NCI-H146 treated with DMSO at 0.1 percent for 48 hours (cell line): Measurements from ENCODE around the gene CCNY.
"Not testable (repeated sequence)": the region's sequence is repeated elsewhere in the genome, so short reads cannot be mapped to it uniquely, and the experiment has no call there.

Experiments used
- DNase-seq: peaks from one replicate; lab custom pipeline; 2025; ENCODE audit not compliant: unreplicated experiment; lab: John Stamatoyannopoulos, UW

CCNY gene

DNA sequence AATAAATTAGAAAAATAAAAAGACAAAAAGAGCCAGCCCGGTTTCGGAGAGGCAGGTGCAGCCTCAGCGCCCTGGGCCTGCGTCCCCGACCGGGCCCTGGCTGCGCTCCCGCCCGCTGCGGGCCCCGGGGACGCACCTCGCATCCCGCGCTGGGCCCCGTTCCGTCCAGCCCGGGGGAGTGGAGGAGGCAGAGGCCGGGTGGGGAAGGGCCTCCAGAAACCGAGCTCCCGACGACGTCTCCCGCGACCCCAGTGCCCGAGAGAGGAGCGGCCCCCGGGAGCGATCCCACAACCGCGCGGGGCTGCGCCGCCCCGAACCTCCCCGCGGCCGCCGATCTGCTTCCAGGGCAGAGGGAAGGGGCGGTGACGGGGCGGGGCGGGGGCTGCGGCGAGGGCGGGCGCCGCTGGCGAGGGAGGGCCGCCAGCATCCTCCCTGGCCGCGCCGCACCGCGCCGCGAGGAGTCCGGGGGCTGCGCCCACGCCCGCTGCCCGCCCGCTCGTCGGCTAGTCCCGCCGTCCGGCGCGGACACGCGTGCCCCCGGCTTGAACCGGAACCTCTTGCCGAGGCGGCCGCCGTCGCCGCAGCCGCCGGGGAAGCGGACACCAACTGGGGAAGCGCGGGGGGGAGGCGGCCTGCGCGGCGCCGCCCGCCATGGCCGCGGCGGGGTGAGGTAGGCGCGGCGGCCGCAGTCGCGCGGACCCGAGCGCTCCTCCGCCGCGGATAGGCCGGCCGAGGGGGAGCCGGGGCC lies at the start of gene CCNY:
TSS of gene CCNY (plus strand) at position 426 of the 748 bp plus-strand sequence. CDS start 545 bp downstream, outside the sequence.
- DNase-seq: peak; percentile 11

DNA sequence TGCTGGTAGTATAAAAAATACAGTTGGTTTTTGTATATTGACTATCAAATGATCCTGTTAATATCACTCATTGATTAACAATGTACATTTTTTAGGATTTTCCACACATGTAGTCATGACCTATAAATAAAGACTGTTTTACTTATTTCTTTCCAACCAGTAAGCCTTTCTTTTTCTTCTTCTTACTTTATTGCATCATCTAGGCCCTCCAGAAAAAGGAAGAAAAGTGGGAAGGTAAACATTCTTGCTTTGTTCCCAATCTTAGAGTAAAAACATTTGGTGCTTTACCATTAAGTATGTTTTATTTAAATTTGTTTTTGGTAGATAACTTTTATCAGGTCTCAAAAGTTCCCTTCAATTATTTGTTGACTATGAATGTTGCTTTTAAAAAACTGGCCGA lies 47.1 kb upstream of the CCNY start:
- DNase-seq: no peak

DNA sequence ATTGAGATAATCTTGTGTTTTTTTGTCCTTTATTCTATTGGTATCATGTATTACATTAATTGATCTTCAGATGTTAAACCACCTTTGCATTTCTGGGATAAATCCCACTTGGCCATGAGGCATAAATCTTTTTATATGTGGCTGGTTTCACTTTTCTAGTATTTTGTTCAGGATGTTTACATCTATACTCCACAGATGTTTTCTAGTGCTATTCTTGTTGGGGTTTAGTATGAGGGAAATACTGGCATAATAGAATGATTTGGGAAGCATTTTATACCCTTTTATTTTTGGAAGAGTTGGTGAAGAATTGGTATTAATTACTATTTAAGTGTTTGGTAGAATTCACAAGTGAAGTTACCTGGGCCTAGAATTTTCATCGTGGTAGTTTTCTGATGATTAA lies 41.8 kb upstream of the CCNY start:
- DNase-seq: no peak

DNA sequence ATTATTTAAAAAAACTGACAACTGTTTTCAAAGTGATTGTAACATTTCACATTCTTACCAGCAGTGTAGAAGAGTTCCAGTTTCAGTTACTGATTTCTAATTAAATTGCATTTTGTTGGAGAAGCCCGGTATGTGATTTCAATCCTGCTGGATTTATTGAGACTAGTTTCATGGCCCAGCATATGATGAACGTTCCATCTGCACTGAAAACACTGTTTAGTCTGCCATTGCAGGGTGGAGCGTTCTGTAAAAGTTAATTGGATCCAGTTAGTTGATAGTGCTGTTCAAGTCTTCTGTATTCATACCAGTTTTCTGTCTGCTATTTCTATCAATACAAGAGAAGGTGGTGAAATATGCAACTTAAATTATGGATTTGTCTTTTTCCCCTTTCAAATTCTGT lies 37.3 kb upstream of the CCNY start:
- DNase-seq: no peak

DNA sequence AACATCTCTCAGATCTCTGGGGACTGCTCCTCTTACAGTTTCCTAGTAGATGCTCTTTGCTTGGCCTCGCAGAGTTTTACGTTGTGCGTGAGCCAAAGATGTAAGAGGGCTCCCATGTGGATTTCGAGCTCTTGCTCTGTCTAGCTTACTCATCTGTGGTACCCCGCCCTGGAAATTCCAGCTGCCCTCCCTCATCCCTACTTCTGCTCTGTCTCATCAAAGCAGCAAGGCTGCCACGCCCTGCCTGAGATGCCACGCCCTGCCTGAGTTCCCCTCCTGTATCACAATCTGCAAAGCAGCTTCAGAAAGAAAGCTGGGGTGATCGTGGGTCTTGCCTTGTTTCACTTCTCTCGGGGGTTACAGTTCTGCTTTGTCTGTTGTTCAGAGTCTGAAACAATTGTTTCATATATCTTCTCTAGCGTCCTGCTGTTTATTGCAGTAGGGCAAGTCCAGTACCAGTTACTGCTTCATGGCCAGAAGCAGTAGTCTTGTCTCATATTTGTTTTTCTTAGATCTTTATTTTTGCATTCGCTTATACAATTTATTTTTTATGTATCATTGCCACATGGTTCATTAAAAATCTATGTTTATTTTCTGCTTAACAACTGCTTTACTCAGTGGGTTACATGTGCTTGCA lies 36.1 kb upstream of the CCNY start:
- no peak for DNase-seq

DNA sequence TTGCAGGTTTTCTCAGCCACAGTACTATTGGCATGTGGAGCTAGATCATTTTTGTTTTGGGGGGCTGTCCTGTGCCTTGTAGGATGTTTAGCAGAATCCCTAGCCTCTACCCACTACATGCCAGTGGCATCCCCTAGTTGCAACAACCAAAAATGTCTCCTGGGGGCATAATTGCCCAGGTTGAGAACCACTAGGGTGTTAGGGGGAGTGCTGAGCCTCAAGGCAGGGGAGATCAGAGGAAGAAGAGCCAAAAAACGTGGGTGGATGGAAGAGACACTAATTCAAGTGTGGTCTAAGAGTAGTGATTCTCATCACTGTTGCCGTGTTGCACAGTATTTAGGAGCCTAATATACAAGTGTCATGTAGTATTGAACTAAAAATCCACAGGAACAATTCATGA lies 31.7 kb upstream of the CCNY start:
- DNase-seq: no peak

DNA sequence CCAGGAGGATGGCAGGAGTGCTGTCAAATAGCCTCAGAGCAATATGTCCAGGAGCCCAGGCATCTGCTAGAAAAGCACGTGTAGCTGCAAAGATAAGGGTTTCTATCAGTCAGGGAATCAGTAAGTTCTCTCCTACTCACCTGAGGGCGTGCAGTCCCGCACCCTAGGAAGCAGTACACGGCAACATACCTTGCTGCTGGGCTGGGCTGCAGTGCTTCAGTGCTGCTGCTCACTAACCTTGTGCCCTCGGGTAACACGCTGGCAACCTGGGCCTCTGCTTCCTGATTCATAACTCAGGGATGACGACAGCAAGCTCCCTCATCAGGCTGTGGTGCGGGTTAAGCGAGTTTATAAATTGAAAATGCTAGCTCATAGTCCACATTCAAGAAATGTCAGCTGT lies 29.5 kb upstream of the CCNY start:
- DNase-seq: no peak

DNA sequence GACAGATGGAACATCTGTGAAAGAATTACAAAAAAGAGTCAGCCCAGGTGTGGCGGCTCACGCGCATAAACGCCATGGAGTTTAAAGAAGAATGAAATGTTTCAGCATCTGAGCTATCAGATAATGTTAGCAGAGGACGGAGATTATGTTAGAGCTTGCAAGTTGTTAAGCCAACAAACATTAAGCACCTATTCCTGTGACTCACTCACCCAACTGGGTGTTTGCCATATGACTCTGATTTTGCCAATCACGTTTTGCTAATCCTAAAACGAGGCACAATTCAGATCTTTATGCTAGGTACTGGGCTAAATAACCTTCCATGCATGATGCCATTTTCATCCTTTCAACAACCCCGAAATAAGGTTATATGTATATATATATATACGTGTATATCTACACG lies 29.0 kb upstream of the CCNY start:
- no peak for DNase-seq

DNA sequence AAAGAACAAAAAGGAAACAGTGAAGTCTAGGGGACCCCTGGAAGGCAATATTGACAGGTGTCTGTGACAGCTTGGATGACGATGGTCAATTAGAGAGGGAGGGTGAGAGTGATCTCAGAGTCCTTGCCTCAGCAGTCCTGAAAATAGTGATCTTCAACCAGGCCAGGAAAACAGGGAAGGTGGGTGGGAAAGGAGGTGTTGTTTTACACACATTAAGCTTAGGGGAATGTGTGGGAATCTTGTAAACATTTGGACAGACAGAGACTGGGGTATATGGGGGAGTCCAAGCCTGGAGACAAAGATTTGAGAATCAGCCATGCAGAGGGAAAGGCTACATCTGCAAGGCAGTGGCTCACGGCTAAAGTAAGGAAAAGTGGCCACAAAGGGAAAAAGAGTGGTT lies 27.5 kb upstream of the CCNY start:
- no peak for DNase-seq

DNA sequence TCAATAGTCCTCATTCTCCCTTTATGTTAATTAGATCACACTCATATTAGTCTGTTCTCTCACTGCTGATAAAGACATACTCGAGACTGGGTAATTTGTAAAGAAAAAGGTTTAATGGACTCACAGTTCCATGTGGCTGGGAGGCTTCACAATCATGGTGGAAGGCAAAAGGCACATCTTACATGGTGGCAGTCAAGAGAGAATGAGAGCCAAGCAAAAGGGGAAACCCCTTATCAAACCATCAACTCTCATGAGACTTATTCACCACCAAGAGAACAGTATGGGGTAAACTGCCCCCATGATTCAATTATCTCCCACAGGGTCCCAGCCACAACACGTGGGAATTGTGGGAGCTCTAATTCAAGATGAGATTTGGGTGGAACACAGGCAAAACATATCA lies 22.2 kb upstream of the CCNY start:
- DNase-seq: not testable (repeated sequence)

DNA sequence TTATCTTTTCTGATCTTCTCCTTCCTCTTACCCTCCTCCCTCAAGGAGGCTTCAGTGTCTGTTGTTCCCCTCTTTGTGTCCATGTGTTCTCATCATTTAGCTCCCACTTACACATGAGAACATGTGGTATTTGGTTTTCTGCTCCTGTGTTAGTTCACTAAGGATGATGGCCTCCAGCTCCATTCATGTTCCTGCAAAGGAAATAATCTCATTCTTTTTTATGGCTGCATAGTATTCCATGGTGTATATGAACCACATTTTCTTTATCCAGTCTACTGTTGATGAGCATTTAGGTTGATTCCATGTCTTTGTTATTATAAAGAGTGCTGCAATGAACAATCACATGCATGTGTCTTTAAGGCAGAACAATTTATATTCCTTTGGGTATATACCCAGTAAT lies 21.1 kb upstream of the CCNY start:
- DNase-seq: not testable (repeated sequence)

DNA sequence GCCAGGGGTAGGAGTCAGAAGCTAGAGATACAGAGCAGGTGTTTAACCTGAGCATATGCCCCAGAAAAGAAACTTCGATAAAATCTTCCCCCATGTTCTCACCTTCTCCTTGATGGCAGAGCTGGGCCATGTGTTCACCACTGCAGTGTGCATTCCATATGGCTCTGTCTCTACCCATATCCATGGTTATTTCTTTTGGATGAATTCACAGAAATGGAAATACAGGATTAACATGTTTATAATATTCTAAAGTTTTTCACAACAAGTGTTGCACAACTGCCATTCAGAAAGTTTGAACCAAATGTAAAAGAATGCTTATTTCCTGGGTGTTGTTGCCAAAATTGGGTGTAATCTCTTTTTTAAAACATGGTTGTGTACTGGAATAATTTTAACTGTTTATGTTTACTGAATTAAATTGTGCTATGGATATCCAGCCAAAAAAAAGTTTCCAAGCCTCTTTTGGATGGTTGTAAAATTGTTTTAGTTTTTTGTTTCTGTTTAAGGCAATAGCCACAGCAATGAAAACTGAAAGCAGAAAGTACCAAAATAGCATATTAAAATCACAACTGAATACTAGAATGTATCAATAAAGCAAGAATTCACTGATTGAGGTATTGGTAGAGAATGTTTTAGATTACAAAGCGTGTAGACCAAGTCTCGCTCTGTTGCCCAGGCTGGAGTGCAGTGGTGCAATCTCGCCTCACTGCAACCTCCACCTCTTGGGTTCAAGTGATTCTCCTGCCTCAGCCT lies 19.9 kb upstream of the CCNY start:
- DNase-seq: no peak

DNA sequence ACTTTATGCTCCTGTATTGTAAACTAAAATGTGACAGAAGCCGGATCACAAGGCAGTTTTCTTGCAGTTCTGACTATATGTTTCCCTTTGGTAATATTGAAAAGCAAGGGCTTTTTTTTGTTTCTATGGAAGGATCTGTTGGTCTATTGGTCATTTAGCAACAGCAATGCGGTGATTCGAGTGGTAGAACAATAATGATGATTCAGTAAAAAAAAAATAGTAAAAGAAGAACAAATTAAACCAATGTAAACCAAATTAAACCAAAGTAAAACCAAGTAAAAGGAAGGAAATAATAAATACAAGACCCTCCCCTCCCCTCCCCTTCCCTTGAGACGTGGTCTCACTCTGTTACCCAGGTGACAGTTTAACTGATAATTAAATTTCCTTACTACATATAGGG lies 17.8 kb upstream of the CCNY start:
- no peak for DNase-seq

DNA sequence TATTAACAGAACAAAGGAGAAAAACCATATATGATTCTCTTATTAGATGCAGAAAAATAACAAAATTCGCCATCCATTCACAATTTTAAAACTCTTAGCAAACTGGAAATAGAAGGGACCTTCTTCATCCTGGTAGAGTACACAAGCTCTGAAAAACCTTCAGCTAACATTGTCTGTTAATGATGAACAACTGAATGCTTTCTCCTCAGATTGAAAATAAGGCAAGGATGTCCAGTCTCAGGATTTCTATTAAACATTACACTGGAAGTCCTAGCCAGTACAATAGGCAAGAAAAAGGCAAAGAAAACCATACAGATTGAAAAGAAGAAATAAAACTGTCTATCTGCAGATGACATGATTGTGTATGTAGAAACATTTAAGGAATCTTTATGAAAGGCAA lies 16.0 kb upstream of the CCNY start:
- no peak for DNase-seq

DNA sequence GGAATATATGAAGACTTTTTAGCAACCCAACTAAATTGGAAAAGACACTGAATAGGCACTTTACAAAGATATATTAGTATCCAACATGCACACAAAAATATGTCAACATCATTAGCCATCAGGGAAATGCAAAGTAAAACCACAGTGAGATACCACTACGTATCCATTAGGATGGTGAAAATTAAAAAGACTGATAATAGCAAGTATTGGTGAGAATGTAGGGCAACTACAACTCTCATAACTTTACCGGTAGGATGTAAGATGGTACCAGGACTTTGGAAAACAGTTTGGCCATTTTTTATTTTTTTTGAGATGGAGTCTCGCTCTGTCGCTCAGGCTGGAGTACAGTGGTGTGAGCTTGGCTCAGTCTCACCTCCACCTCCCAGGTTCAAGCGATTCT lies 13.7 kb upstream of the CCNY start:
- no peak for DNase-seq

DNA sequence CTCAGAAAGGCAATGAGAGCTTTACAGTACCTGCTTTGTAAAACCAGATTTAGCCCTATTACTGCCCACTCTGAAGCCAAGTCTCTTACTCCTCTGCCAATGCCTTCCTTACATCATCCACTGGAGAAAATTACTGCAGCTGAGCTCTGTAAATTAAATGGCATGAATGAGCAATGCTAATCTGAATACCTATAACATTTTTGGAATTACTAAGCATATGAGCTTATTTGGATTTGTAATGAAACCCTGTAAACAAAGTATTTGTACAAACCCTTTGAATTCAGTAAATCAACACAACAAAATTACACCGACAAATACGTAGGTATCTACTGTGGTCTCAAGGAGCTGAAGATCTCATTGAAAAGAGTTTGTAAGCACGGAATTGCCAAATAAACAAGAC lies 12.1 kb upstream of the CCNY start:
- DNase-seq: no peak

DNA sequence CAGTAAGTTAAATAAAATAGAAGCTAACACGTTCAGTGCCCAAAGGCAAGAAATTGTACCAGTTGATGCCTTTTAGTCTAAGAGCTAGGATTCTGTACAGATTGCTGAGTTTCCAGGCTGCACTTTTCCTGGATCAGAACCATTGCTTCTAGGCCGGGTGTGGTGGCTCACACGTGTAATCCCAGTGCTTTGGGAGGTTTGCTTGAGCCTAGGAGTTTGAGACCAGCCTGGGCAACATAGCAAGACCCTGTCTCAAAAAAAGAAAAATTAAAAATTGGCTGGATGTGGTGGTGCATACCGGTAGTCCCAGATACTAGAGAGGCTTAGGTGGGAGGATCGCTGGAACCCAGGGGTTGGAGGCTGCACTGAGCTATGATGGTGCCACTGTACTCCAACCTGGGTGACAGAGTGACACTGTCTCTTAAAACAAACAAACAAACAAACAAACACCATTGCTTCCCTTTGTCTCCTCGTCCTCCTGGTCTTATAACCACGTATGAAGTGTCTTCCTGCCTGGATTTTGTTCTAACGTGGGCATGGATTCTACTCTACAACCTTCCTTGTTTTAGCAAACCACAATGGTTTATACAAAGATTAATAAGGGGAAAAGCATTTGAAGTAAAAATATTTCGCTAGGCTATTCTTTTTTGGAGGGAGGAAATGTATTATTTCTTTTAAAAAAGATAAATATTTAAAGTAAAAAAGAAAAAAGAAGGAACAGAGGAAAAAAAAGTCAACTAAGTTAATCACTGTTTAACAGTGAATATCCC lies 9.7 kb upstream of the CCNY start:
- no peak for DNase-seq

DNA sequence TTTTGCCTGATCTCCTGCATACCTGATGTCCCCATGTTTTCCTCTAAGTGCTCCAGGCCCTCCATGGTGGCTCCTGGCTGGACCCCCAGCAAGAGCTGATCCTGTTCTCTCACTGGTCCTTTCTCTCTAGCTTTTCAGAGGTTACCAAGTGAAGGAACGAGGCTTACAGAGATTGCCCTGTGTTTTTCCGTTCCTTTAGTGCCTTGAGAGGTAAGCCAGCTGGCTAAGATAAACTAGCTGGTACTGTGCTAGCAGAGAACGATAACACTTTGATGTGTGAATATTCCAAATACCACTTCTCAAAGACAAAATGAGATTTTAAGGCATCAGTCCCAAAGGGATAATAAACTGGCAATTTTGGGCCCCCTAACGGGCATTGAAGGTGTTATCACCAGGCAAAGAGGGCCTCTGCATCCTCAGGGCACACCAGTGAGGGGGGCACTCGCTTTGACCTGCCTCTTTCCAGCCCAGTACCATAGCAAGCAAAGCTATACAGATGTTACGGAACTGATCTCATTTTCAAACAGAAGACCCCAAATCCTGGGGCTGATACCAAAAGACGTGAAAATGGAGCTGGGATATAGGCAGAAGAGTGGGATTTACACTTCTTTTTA lies 8.4 kb upstream of the CCNY start:
- no peak for DNase-seq

DNA sequence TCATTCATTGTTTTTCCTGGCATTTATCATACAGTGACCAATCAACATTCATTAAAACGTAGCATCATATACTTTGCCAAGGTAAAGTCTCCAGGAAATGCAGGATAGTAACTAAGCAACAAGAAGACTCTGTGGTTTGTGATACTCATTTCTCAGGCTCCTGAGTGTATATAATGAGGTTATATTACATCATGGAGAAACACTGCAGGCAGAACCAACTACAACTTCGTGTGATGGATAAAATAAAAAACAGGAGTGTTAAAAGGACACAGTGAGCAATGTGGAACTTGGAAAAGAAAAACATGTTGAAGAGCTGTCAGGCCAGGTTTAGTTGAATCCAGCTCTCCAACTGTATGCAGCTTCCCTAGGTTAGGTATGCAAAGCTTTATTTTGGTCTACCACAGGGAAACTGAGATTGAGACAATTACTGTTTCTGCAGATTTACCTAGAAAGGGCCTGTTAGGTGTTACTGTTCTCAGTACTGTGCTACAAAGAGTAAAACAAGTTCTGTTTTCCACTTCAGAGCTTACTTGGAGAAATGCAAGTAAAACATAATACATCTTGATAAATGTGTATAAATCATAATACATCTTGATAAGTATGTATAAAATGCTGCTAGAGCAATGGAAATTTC lies 7.8 kb upstream of the CCNY start:
- DNase-seq: no peak

DNA sequence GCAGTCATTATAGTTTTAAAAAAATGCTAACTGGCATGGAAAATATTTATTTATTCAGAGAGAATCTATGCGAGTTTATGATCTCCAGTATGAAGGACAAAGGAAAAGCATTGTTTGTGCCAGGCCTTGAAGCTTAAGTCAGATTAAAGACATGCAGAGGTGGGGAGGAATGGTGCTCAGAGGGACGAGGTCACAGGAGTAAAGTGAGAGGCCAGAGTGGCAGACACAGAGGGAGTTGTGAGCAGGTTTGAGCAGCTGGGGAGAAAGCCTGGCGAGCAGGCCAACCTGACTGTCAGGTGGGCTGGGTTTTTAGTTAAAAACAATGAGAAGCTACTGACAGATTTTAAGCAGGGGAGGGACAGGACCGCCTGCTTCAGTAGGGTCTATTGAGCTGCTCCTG lies 6.8 kb upstream of the CCNY start:
- no peak for DNase-seq
